Choroid plexus epithelial cell (primary cell): ENCODE results near the gene DDB1.

ENCODE experiments used
- DNase-seq: peaks from one replicate; pipeline ENCODE4 v3.0.0-alpha.2; 2010; ENCODE audit warnings: low read depth
- H3K4me3 ChIP-seq: 2 replicates; pipeline ENCODE4 v1.5.1; 2011; ENCODE audit warnings: low read depth, mild to moderate bottlenecking, control low read depth, low read length, moderate library complexity
- CTCF ChIP-seq: conservative IDR thresholded peaks from 2 replicates; pipeline ENCODE4 v1.5.1; 2011; ENCODE audit warnings: low read depth, mild to moderate bottlenecking, control low read depth, inconsistent platforms, low read length, moderate library complexity

DDB1 gene

GRCh38 chr11:61361741-61362541, 29.0 kb upstream of the DDB1 start, which contains the start of the genes CYB561A3 and TMEM138:
CYB561A3 (minus strand) TSS chr11:61361882; CDS start chr11:61356713, 5,169 bp downstream.
TMEM138 (plus strand) TSS chr11:61362374; CDS start chr11:61364391, 2,017 bp downstream.
- H3K4me3 ChIP-seq, result peak within 1 kb of the TSS; percentile 72
- DNase-seq, result peak; percentile 95
- TF ChIP-seq CTCF, result no peak

GRCh38 chr11:61361237-61361740, 28.4 kb upstream of the DDB1 start:
- peak overlapping the region; percentile 72 for H3K4me3 ChIP-seq
- TF ChIP-seq CTCF, result no peak
- no peak for DNase-seq

- DNase-seq, result no peak
- no peak overlapping the region for H3K4me3 ChIP-seq
- no peak for TF ChIP-seq CTCF
Observed at GRCh38 chr11:61359516-61359915, 26.6 kb upstream of the DDB1 start.

- DNase-seq, result no peak
- no peak overlapping the region for H3K4me3 ChIP-seq
- TF ChIP-seq CTCF, result no peak
Observed at GRCh38 chr11:61358566-61358965, 25.7 kb upstream of the DDB1 start.

- no peak overlapping the region for H3K4me3 ChIP-seq
- no peak for DNase-seq
- no peak for TF ChIP-seq CTCF
Observed at GRCh38 chr11:61357894-61358239, 25.0 kb upstream of the DDB1 start.

GRCh38 chr11:61357233-61357893, 24.5 kb upstream of the DDB1 start:
- no peak for DNase-seq
- TF ChIP-seq CTCF, result no peak
- no peak overlapping the region for H3K4me3 ChIP-seq

GRCh38 chr11:61356706-61357105, 23.8 kb upstream of the DDB1 start:
- TF ChIP-seq CTCF, result no peak
- no peak for DNase-seq
- no peak overlapping the region for H3K4me3 ChIP-seq
